Natural killer cell treated with Interleukin-12 subunit alpha and Interleukin-12 subunit beta and Interleukin-15 and Interleukin-18, amount 100 ng/mL, for 72 hours (primary cell): ENCODE measurements around the gene ARHGEF19. TPM values are rescaled to one million over a fixed set of nuclear protein-coding genes. Genes with fewer than 3 reads are reported as not detected.
A peak's percentile ranks its signal among the peaks of the same experiment; 100 is the strongest.
"Not testable (repeated sequence)": the region's sequence is repeated elsewhere in the genome, so short reads cannot be mapped to it uniquely, and the experiment has no call there.

Experiments
- ATAC-seq, 2 donors: fragments of 150-1000 bp; cut with Tn5 transposase in 1 of 2; sonication (Bioruptor Pico), chemical (Tn5 transposase) in 1 of 2; 2 replicates each; pipeline ENCODE4 v1.10.0; 2021
- DNase-seq: peaks from one replicate; pipeline ENCODE4 v3.0.0; 2022; ENCODE audit warnings: low spot score
- H3K27ac Mint-ChIP-seq, 2 donors: 1 replicate in 1 of 2; 2 replicates in 1 of 2; pipeline ENCODE4 v1.8.0; 2022; ENCODE audit warnings: mixed read lengths in 2 of 2, mild to moderate bottlenecking in 1 of 2, moderate library complexity in 1 of 2
- H3K27me3 Mint-ChIP-seq, 2 donors: 1 replicate in 1 of 2; 2 replicates in 1 of 2; pipeline ENCODE4 v1.8.0; 2022; ENCODE audit warnings: mixed read lengths in 2 of 2
- H3K36me3 Mint-ChIP-seq: one replicate; pipeline ENCODE4 v1.8.0; 2022; ENCODE audit warnings: mixed read lengths
- H3K4me1 Mint-ChIP-seq, 2 donors: 1 replicate in 1 of 2; 2 replicates in 1 of 2; pipeline ENCODE4 v1.8.0; 2022; ENCODE audit warnings: low read depth in 2 of 2, mixed read lengths in 2 of 2, mild to moderate bottlenecking in 1 of 2
- H3K4me3 Mint-ChIP-seq: one replicate; pipeline ENCODE4 v1.8.0; 2022; ENCODE audit warnings: mixed read lengths
- H3K9me3 Mint-ChIP-seq: 2 replicates; pipeline ENCODE4 v1.8.0; 2022; ENCODE audit warnings: mixed read lengths
- total RNA-seq, 2 donors: library from RNA; stranded (reverse); gene quantifications; one replicate each; pipeline ENCODE4 v1.2.3, GENCODE V29; 2022

The ARHGEF19 gene
- total RNA-seq, 2 donors from 2014 or later: 13.0 to 14.0 TPM

GRCh38 chr1:16248603-16249516 lies 36.4 kb upstream of the ARHGEF19 start:
- no peaks in the 10 kb centered on the region for H3K36me3 Mint-ChIP-seq
- no peaks in the 10 kb centered on the region for H3K9me3 Mint-ChIP-seq
- H3K4me1 Mint-ChIP-seq: peaks cover 11 to 14% of the 10 kb centered on the region in 2 donors
- H3K27ac Mint-ChIP-seq: peak overlapping the region in 1 of 2 donors; percentile 71
- H3K4me3 Mint-ChIP-seq: no peak overlapping the region
- DNase-seq: no peak
- ATAC-seq: no peak
- no peaks in the 10 kb centered on the region for H3K27me3 Mint-ChIP-seq

DNA sequence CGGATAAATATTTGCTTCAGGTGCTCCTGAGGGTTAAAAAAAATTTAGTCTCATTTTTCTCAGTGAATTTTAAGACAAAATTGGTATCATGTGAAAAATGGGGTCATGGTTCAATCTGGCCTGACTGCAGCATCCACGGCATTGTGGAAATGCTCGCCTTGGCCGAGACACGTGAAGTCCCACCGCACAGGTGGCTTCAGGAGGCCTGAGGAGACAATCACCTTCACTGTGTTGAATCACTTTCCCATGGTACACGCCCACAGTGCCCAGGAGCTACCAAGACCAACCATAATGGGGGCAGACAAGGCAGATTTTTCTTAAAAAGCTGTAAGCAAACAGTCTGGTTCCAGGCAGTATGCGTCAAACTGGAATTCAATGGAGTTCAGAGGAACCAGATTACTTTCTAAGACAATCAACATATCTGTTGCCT lies 35.6 kb upstream of the ARHGEF19 start:
- Mint-ChIP-seq H3K36me3 (no peaks in the 10 kb centered on the region), H3K27me3 (no peaks in the 10 kb centered on the region), H3K4me1 (peaks cover 11 to 14% of the 10 kb centered on the region in 2 donors), H3K9me3 (no peaks in the 10 kb centered on the region), H3K27ac (peak overlapping the region in 1 of 2 donors; percentile 71), H3K4me3 (no peak overlapping the region)
- DNase-seq (no peak), ATAC-seq (no peak)

DNA sequence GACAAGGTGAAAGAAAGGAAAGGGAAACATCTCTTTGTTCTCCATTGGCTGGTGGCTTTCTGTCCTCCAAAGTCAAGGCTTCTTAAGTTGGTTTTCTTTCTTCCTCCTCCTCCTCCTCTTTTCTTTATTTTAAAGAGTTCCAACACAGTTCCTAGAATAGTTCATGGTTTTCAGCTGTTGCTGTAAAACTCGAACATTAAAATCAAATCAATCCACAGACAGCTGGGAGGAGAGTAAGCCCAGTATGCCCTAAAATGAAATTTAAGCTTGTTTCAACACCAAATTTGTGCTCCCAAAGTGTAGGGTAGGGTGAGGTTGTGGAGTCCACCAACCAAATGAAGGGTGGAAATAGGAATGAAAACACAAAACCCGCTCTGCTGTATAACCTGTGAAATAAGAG lies 35.0 kb upstream of the ARHGEF19 start:
- Mint-ChIP-seq H3K4me3 (no peak overlapping the region), H3K27ac (no peak overlapping the region), H3K27me3 (no peaks in the 10 kb centered on the region)

DNA sequence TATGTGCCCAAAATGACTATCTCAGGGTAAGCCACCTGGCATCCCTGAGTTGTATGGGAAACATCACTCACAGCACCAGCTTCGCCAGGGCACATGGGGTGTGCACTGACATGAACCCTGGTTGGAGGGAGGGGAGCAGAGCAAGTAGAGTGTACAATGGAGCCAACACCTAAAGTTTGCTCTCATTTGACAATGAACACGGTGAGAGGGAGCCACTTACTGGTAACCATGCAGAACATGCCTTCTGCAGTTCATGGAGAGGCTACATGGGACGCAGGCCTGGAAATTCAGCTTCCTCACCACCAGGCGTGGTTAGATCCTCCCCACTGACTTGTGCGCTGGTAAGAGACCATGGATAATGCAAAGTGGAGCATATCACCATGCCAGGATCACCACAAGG lies 34.5 kb upstream of the ARHGEF19 start:
- DNase-seq (no peak), ATAC-seq (no peak)
- no peaks in the 10 kb centered on the region for H3K9me3 Mint-ChIP-seq
- no peak overlapping the region for H3K27ac Mint-ChIP-seq
- H3K36me3 Mint-ChIP-seq: no peaks in the 10 kb centered on the region
- H3K4me1 Mint-ChIP-seq: peaks cover 11 to 14% of the 10 kb centered on the region in 2 donors
- no peaks in the 10 kb centered on the region for H3K27me3 Mint-ChIP-seq
- no peak overlapping the region for H3K4me3 Mint-ChIP-seq

More for the DNA sequence above, 35.0 kb upstream of the ARHGEF19 start:
- ATAC-seq (no peak), DNase-seq (no peak)
- peaks cover 11 to 14% of the 10 kb centered on the region in 2 donors for H3K4me1 Mint-ChIP-seq
- no peaks in the 10 kb centered on the region for H3K9me3 Mint-ChIP-seq
- H3K36me3 Mint-ChIP-seq: no peaks in the 10 kb centered on the region

GRCh38 chr1:16246239-16246638 lies 33.8 kb upstream of the ARHGEF19 start:
- H3K36me3 Mint-ChIP-seq, H3K4me3 Mint-ChIP-seq, H3K27ac Mint-ChIP-seq, H3K9me3 Mint-ChIP-seq, DNase-seq, ATAC-seq, H3K27me3 Mint-ChIP-seq: not testable (repeated sequence)
- peaks cover 11 to 14% of the 10 kb centered on the region in 2 donors for H3K4me1 Mint-ChIP-seq

GRCh38 chr1:16245476-16246196 lies 33.2 kb upstream of the ARHGEF19 start:
- H3K4me3 Mint-ChIP-seq: no peak overlapping the region

DNA sequence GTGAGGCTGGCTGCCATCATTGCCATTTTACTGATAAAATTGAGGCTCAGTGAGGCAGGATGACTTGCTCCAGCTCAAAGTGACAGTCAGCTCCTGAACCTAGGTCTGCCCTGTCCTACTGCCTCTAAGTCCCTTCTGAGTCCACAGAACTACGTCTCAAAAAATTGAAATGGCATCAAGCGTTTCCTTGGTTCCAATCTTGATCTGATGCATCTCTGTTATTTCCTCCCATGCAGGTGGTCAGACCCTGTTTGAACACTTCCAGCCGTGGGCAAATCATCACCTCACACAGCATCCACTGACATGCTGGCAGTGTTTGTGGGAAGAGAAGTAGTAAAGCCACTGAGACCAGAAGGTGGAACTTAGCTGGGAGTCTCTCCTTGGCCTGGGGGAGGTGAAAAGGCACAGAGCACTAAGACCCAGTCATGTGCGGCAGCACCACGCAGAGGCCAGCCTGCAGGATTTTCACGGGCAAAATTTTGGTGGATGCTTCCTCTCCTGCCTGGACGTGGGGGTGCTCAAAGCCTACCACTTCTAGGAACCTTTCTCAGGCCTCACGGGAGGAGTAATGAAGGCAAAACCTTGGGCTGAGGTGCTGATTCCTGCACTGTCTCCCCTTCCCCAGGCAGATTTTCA lies 32.3 kb upstream of the ARHGEF19 start:
- Mint-ChIP-seq H3K27me3 (no peaks in the 10 kb centered on the region), H3K4me1 (peaks cover 10 to 14% of the 10 kb centered on the region in 2 donors), H3K36me3 (no peaks in the 10 kb centered on the region), H3K27ac (no peak overlapping the region), H3K9me3 (no peaks in the 10 kb centered on the region), H3K4me3 (no peak overlapping the region)
- ATAC-seq (no peak), DNase-seq (no peak)

More at GRCh38 chr1:16245476-16246196, 33.2 kb upstream of the ARHGEF19 start:
- Mint-ChIP-seq H3K4me1 (peaks cover 11 to 14% of the 10 kb centered on the region in 2 donors), H3K27me3 (no peaks in the 10 kb centered on the region), H3K36me3 (no peaks in the 10 kb centered on the region), H3K27ac (no peak overlapping the region), H3K9me3 (no peaks in the 10 kb centered on the region)
- DNase-seq (no peak), ATAC-seq (no peak)

DNA sequence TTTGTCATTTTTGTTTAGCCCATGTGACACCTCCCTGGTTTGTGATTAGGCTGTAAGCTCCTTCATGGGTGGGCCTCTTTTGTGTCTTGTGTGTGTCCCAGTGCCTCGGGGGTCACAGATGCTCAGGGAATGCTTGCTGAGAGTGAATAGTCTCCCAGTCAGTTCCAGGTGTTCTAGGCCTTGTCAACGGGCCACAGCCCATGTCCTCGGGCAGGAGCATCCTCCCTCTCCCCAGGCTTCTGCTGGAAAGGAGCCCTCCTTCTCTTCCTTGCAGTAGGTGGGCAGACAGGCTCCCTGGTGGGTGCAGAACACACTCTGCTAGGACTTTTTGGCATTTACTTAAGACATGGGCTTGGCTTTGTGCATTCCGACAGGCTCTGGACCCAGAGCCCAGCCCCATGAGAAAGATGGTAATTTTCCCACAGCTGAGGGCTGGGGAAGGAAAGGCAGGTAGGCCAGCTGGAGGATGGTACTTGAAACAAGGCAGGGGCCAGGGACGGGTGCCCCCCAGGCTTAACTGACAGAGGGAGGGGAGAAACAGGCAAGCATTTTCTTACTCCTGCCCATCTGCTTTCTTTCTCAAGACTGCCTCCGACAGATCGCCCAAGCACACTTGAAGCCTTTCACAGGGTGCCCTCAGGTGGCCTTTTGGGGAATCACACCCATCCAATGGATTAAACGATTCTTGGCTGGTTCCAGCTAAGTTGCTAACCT lies 31.6 kb upstream of the ARHGEF19 start:
- ATAC-seq (peak; percentile 73 to 77), DNase-seq (peak; percentile 83)
- no peaks in the 10 kb centered on the region for H3K27me3 Mint-ChIP-seq
- no peak overlapping the region for H3K4me3 Mint-ChIP-seq
- peaks cover 3 to 13% of the 10 kb centered on the region in 2 donors for H3K4me1 Mint-ChIP-seq
- H3K9me3 Mint-ChIP-seq: no peaks in the 10 kb centered on the region
- no peaks in the 10 kb centered on the region for H3K36me3 Mint-ChIP-seq
- H3K27ac Mint-ChIP-seq: no peak overlapping the region

DNA sequence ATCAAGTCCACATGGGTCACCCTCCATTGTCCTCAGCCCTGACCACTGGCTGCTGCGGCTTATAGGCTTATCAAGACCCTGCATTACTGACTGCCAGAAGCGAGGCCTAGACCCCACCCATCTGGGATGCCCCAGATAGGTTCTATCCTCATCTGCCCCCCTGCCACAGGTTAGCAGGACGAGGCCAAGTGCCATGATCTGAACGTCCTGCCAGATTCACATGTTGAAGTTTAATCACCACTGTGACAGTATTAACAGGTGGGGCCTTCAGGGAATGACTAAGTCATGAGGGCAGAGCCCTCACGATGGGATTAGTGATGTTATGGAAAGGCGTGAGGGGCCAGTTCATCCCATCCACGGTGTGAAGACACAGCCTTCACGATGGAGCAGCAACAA lies 30.8 kb upstream of the ARHGEF19 start:
- no peak overlapping the region for H3K27ac Mint-ChIP-seq
- ATAC-seq (no peak), DNase-seq (no peak)
- no peaks in the 10 kb centered on the region for H3K36me3 Mint-ChIP-seq
- no peak overlapping the region for H3K4me3 Mint-ChIP-seq
- no peaks in the 10 kb centered on the region for H3K9me3 Mint-ChIP-seq
- H3K27me3 Mint-ChIP-seq: no peaks in the 10 kb centered on the region
- H3K4me1 Mint-ChIP-seq: peaks cover 0 to 6% of the 10 kb centered on the region in 2 donors

GRCh38 chr1:16242556-16243214 lies 30.2 kb upstream of the ARHGEF19 start:
- no peaks in the 10 kb centered on the region for H3K9me3 Mint-ChIP-seq
- H3K27ac Mint-ChIP-seq: no peak overlapping the region
- no peaks in the 10 kb centered on the region for H3K27me3 Mint-ChIP-seq
- no peaks in the 10 kb centered on the region for H3K36me3 Mint-ChIP-seq
- H3K4me3 Mint-ChIP-seq: no peak overlapping the region
- peaks cover 4 to 8% of the 10 kb centered on the region in 2 donors for H3K4me1 Mint-ChIP-seq
- ATAC-seq (no peak), DNase-seq (no peak)

- Mint-ChIP-seq H3K4me3 (no peak overlapping the region), H3K4me1 (peaks cover 14 to 18% of the 10 kb centered on the region in 2 donors), H3K27me3 (no peaks in the 10 kb centered on the region), H3K27ac (no peak overlapping the region), H3K9me3 (no peaks in the 10 kb centered on the region), H3K36me3 (no peaks in the 10 kb centered on the region)
- ATAC-seq (no peak), DNase-seq (no peak)
Measured at GRCh38 chr1:16241221-16241708, 28.8 kb upstream of the ARHGEF19 start.

- H3K4me1 Mint-ChIP-seq: peaks cover 21 to 22% of the 10 kb centered on the region in 2 donors
- no peaks in the 10 kb centered on the region for H3K36me3 Mint-ChIP-seq
- H3K27ac Mint-ChIP-seq: no peak overlapping the region
- ATAC-seq: no peak
- no peaks in the 10 kb centered on the region for H3K27me3 Mint-ChIP-seq
- no peaks in the 10 kb centered on the region for H3K9me3 Mint-ChIP-seq
- no peak overlapping the region for H3K4me3 Mint-ChIP-seq
- no peak for DNase-seq
Measured at GRCh38 chr1:16239972-16240491, 27.6 kb upstream of the ARHGEF19 start.
